Duodenal mucosa (tissue), 2 donors: Measurements from ENCODE around the gene ACTR8.

Source experiments
- H3K27ac ChIP-seq: one replicate; pipeline ENCODE4 v1.7.0; 2013; ENCODE audit warnings: low read depth, low read length
- H3K27me3 ChIP-seq, 2 donors: one replicate each; pipeline ENCODE4 v1.7.0; 2013; ENCODE audit warnings: low read length in 2 of 2, control low read depth in 1 of 2; ENCODE audit not compliant: insufficient read depth in 2 of 2, control insufficient read depth in 1 of 2
- H3K36me3 ChIP-seq, 2 donors: one replicate each; pipeline ENCODE4 v1.7.0; 2013; ENCODE audit warnings: low read length in 2 of 2, control low read depth in 1 of 2; ENCODE audit not compliant: insufficient read depth in 2 of 2, control insufficient read depth in 1 of 2
- H3K4me1 ChIP-seq, 2 donors: one replicate each; pipeline ENCODE4 v1.7.0; 2013; ENCODE audit warnings: low read length in 2 of 2, control low read depth in 1 of 2; ENCODE audit not compliant: insufficient read depth in 2 of 2, control insufficient read depth in 1 of 2
- H3K4me3 ChIP-seq, 2 donors: one replicate each; pipeline ENCODE4 v1.7.0; 2013; ENCODE audit warnings: low read length in 2 of 2, low read depth in 1 of 2
- H3K9ac ChIP-seq, 2 donors: one replicate each; pipeline ENCODE4 v1.7.0; 2013; ENCODE audit warnings: low read length in 2 of 2, low read depth in 1 of 2
- H3K9me3 ChIP-seq, 2 donors: one replicate each; pipeline ENCODE4 v1.7.0; 2013; ENCODE audit warnings: low read length in 2 of 2, control low read depth in 1 of 2; ENCODE audit not compliant: control insufficient read depth in 1 of 2

Gene ACTR8

DNA sequence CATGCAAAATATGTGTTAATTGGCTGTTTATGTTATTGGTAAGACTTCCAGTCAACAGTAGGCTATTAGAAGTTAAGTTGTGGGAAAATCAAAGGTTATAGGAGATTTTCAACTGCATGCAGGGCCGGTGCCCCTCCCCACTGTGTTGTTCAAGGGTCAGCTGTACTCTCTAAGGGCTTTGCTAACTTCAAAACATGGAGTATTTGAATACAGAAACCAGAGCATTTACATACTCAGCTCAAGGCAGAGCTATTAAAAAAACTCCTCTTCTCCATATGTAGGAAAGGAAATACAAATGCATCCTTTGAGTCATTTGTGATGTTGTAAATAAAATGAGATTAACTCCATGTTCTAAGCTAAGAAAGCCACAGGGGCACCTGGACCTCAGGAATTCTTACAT lies 18.8 kb downstream of the ACTR8 start:
- Histone ChIP-seq H3K36me3 (peaks cover 5 to 61% of the 10 kb centered on the region in 2 donors), H3K9me3 (no peaks in the 10 kb centered on the region), H3K4me1 (no peaks in the 10 kb centered on the region), H3K27me3 (no peaks in the 10 kb centered on the region), H3K27ac (no peak overlapping the region), H3K4me3 (no peak overlapping the region), H3K9ac (no peak overlapping the region)

- H3K27me3 ChIP-seq = no peaks in the 10 kb centered on the region
- no peak overlapping the region for H3K4me3 ChIP-seq
- H3K27ac ChIP-seq = no peak overlapping the region
- no peak overlapping the region for H3K9ac ChIP-seq
- H3K4me1 ChIP-seq = no peaks in the 10 kb centered on the region
- peaks cover 5 to 59% of the 10 kb centered on the region in 2 donors for H3K36me3 ChIP-seq
- H3K9me3 ChIP-seq = no peaks in the 10 kb centered on the region
These were observed 19.7 kb downstream of the ACTR8 start for GRCh38 chr3:53862241-53862640.

DNA sequence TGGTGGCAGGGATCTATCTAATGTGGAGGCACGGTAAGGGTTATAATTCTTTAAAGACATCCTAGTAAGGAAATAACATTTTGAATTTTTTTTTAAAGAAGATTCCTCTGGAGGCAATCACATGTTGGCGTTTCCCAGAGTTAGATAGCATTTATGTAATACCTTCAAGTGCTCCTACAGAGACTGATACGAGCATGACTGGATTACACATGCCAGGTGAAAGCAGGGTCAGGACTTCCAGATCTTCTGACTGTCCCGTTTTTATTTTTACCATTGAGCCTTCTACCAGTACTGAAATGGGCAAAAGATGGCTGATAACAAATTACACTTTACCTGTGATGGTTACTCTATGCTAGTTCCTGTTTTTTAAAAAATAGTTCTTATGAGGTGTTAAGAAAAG lies 21.8 kb downstream of the ACTR8 start:
- Histone ChIP-seq H3K9me3 (no peaks in the 10 kb centered on the region), H3K4me1 (no peaks in the 10 kb centered on the region), H3K9ac (no peak overlapping the region), H3K27ac (no peak overlapping the region), H3K4me3 (no peak overlapping the region), H3K36me3 (peaks cover 5 to 45% of the 10 kb centered on the region in 2 donors), H3K27me3 (no peaks in the 10 kb centered on the region)

DNA sequence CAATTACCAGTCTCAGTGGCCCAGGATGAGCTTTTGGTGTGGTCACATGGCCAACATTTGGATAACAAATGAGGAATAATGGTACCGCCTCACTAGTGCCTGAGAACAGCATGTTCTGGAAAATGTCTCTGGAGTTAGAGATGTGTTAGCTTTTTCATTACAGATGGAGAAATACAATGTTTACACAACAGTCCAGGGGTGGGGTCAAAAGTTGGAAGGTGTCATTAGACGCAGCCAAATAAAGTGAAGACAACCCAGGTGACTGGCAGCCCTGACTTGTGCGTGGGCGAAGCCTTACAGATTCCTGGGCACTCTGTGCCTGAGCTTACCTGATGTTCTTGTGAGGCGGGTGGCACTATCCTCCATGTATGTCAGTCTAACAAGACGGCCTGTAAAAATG lies 22.8 kb downstream of the ACTR8 start:
- H3K4me3 ChIP-seq = no peak overlapping the region
- H3K27me3 ChIP-seq = no peaks in the 10 kb centered on the region
- H3K9ac ChIP-seq = no peak overlapping the region
- peaks cover 0 to 35% of the 10 kb centered on the region in 2 donors for H3K36me3 ChIP-seq
- no peaks in the 10 kb centered on the region for H3K9me3 ChIP-seq
- no peak overlapping the region for H3K27ac ChIP-seq
- no peaks in the 10 kb centered on the region for H3K4me1 ChIP-seq

GRCh38 chr3:53858096-53858741 lies 23.7 kb downstream of the ACTR8 start:
- H3K9me3 ChIP-seq = no peaks in the 10 kb centered on the region
- no peak overlapping the region for H3K9ac ChIP-seq
- H3K4me1 ChIP-seq = no peaks in the 10 kb centered on the region

GRCh38 chr3:53856964-53857363 lies 25.0 kb downstream of the ACTR8 start:
- Histone ChIP-seq H3K4me1 (no peaks in the 10 kb centered on the region), H3K9me3 (no peaks in the 10 kb centered on the region), H3K4me3 (no peak overlapping the region), H3K36me3 (peaks cover 0 to 26% of the 10 kb centered on the region in 2 donors), H3K9ac (no peak overlapping the region), H3K27ac (no peak overlapping the region), H3K27me3 (no peaks in the 10 kb centered on the region)

More at GRCh38 chr3:53858096-53858741, 23.7 kb downstream of the ACTR8 start:
- Histone ChIP-seq H3K36me3 (peaks cover 0 to 28% of the 10 kb centered on the region in 2 donors), H3K4me3 (no peak overlapping the region), H3K27ac (no peak overlapping the region), H3K27me3 (no peaks in the 10 kb centered on the region)

GRCh38 chr3:53850895-53851294 lies 31.1 kb downstream of the ACTR8 start:
- Histone ChIP-seq H3K36me3 (peaks cover 0 to 4% of the 10 kb centered on the region in 2 donors), H3K4me3 (no peak overlapping the region), H3K4me1 (peaks cover 5 to 6% of the 10 kb centered on the region in 2 donors), H3K27ac (no peak overlapping the region), H3K9ac (no peak overlapping the region), H3K27me3 (peaks cover 0 to 7% of the 10 kb centered on the region in 2 donors), H3K9me3 (no peaks in the 10 kb centered on the region)

GRCh38 chr3:53849916-53850315 lies 32.0 kb downstream of the ACTR8 start:
- peaks cover 0 to 12% of the 10 kb centered on the region in 2 donors for H3K27me3 ChIP-seq
- H3K27ac ChIP-seq = no peak overlapping the region
- no peak overlapping the region for H3K4me3 ChIP-seq
- peaks cover 0 to 4% of the 10 kb centered on the region in 2 donors for H3K36me3 ChIP-seq
- H3K9me3 ChIP-seq = no peaks in the 10 kb centered on the region
- H3K9ac ChIP-seq = no peak overlapping the region
- H3K4me1 ChIP-seq = peaks cover 12 to 13% of the 10 kb centered on the region in 2 donors

DNA sequence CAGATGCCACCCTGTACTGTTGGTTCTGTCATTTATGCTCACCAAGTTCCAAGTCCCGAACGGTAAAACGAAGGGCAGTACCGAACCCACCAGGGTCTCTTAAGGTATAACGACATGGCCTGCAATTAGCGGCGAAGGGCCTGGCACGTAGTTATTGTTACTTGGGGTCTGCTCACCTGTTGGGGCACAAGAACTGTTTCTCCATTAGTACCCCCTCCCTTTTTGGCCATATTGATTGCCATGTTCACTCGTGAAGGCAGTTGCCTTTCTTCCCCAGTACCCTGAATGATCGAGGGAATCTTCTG lies 35.1 kb downstream of the ACTR8 start:
- Histone ChIP-seq H3K4me1 (peaks cover 38 to 40% of the 10 kb centered on the region in 2 donors), H3K4me3 (peak overlapping the region; percentile 67 to 73), H3K9ac (peak overlapping the region; percentile 18 to 81), H3K27me3 (peaks cover 0 to 12% of the 10 kb centered on the region in 2 donors), H3K9me3 (no peaks in the 10 kb centered on the region), H3K27ac (no peak overlapping the region), H3K36me3 (peaks cover 0 to 4% of the 10 kb centered on the region in 2 donors)

- Histone ChIP-seq H3K36me3 (peaks cover 0 to 4% of the 10 kb centered on the region in 2 donors), H3K27ac (peak within 1 kb of the TSS; percentile 76), H3K9ac (peak within 1 kb of the TSS; percentile 52 to 81), H3K4me1 (peaks cover 38 to 41% of the 10 kb centered on the region in 2 donors), H3K27me3 (peaks cover 0 to 12% of the 10 kb centered on the region in 2 donors), H3K4me3 (peak within 1 kb of the TSS; percentile 67 to 73), H3K9me3 (no peaks in the 10 kb centered on the region)
These were observed 35.7 kb downstream of the ACTR8 start, which contains the start of the genes CHDH and IL17RB for GRCh38 chr3:53846134-53846850. Gene CHDH (minus strand): TSS chr3:53846419. CDS start chr3:53824008, 22,411 bp downstream. Gene IL17RB (plus strand): TSS chr3:53846568. CDS start chr3:53846589, 21 bp downstream.
